Activated CD4-positive, alpha-beta T cell treated with anti-CD3 and anti-CD28 coated beads, Interleukin-2, Interleukin-4, amounts not matched to agents 100 ng/mL and 50 ng/mL, durations not matched to agents 16 hours and 8 hours (primary cell): ENCODE measurements around the gene FASTKD2.
A peak's percentile ranks its signal among the peaks of the same experiment; 100 is the strongest.
"Not testable (repeated sequence)": the region's sequence is repeated elsewhere in the genome, so short reads cannot be mapped to it uniquely, and the experiment has no call there.

Source experiments
- DNase-seq: peaks from one replicate; pipeline ENCODE4 v3.0.0-alpha.2; 2020; ENCODE audit warnings: low spot score

The FASTKD2 gene

DNA sequence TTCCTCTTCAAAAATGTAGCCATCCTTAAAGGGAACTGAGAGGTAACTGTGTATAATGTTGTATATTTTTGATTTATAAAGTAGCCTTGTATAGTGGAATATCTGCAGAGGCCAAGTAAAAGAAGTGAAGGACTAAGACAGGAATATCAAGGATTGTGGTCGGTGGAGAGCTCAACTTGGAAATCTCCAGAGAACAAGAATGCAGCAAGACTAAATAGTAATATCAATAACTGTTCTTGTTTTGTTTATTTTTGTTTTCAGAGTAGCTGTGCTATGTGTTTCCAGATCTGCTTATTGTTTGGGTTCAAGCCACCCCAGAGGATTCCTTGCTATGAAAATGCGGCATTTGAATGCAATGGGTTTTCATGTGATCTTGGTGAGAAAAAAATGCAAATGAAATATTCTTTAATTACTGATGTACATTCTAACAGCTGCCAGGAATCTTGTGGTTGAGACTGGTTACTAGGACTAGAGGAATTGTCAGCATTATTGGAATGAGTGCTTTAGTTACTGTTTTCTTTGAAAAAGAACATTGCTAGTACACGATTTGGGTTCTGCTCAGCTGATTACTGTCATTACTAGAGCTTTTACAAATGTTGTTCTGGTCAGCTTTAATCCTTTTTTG lies 25.0 kb downstream of the FASTKD2 start:
- DNase-seq, result no peak

DNA sequence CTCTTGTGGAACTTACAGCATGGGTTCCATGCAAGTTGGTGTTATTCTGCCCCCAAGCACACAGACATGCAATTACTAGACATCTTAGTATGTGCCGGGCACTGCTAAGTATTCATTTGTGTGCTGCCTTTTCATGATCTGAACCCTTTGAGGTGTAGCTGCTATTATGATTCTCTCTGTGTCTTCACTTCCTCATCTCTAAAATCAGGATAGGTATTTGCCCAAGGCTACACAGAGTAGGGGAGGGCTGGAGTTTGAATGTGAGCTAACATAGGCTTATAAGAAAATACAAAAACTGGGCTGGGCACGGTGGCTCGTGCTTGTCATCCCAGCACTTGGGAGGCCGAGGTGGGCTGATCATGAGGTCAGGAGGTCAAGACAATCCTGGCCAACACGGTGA lies 27.2 kb downstream of the FASTKD2 start:
- DNase-seq, result no peak

DNA sequence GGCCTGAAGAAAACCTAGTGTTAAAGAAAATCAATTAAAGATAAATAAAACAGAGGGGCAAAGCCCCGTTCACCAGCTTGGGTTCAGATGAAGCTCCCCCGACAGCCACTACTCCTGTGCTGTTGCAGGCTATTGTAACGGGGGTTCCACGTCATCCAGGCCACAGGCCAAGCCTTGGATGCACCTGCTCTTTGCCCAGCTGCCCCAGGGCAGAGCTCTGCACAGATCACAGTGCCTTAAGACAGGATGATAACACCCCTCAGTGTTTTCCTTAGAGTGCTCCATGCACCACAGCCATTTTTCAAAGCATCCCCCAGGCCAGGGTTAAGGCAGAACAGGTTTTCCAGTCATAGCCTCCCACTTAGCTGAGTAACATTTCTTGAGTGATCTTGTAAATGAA lies 32.0 kb downstream of the FASTKD2 start:
- DNase-seq, result no peak

DNA sequence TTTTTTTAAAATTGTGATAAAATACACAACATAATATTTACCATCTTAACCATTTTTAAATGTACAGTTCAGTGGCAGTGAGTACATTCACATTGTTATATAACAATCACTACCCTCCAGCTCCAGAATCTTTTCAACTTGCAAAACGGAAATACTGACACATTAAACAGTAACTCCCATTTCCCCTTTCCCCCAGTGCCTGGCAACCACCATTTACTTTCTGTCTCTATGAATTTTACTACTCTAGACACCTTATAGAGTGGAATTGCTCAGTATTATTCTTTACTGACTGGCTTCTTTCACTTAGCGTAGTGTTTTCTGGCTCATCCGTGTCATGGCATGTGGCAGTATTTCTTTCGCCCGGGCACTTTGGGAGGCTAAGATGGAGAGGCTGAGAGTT lies 32.6 kb downstream of the FASTKD2 start:
- peak; percentile 19 for DNase-seq

DNA sequence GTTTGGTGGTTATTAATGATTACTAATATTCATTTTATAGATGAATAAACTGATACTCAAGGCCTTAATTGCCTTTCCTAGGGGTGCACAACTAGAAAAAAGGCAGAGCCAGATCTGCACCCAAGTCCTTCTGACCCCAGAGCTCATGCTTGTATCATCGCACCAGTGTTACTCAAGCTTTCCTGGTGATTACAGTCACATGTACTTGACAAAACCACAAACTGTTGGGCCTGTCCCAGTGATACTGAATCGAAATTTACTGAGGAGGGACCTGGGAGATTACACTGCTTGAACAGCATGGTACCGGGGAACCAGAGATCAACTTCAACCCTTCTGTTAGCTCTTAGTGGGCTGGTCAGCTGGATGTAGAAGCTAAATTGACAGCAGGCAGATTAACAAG lies 33.7 kb downstream of the FASTKD2 start:
- peak; percentile 19 for DNase-seq

DNA sequence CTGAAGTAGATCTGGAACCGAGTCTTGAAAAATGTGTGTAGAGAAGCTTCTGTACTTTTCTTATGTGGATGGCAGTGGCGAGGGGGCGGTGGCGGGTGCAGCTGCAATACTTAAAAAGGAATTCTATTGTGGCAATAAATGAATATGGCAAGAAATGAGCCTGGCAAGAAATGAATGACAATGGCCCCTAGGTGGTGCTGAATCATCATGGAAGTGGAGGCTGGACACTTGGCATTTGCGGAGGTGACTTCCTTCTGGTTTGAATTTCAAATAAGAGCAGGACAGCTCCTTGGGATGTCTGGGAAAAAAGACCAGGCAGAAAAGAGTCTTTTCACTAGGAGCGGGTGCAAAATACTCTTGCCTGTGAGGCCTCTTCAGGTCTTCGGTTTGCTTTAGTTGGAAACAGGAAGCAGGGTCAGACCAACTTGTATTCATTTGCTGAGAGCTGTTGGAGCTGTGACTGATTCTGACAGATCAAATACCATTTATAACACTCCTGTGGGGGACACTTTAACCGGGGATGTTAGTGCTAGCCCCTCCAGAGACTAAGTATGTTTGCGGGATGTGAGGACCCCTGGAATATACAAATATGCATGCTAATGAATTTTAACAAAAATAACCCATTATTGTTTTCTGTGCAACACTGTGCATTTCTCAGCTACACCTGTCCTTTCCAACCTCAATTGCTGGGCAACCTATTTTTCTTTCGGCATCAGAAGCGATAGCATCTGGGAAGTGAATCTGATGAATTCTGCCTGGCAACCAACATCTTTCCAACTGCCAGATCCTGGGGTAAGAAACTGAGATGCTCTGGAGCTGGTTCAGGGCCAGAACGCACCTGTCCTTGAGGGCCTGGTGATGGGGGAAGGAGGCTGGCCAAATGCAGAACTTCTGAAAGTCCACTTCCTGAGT lies 35.4 kb downstream of the FASTKD2 start:
- DNase-seq, result peak; percentile 49

DNA sequence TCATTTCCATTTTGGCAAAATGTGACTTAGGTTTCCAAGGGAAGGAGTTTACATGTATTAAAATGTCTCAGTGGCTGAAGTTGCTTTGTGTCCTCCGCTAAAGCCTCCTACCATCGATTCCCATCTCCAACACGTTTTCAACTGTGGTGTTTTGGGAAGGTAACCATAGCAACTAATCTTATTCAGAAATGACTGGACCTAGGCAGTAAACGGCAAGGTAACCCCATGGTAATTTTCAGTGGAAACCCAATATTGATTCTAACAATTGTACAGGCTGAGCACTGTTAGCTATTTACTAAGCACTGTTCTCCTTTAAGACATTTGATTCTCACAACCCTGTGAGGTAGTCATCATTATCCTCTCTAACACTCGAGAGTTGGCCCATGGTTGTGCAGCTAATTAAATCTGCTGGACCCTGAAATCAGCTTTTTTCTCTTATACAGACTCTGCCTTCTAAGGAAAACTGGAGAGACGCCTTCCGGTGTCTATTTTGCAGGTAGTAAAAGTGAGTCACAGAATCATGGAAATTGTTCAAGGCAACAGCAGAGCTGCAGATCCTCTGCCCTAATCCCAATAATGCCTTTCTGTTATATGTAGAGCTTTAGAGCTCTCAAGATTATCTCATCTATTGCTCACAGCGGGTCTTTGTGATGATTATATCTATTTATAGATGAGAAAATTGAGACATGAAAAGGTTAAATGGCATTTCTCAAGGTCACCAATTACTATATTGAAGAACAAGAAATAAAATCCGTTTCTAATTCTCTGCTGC lies 36.2 kb downstream of the FASTKD2 start:
- no peak for DNase-seq

DNA sequence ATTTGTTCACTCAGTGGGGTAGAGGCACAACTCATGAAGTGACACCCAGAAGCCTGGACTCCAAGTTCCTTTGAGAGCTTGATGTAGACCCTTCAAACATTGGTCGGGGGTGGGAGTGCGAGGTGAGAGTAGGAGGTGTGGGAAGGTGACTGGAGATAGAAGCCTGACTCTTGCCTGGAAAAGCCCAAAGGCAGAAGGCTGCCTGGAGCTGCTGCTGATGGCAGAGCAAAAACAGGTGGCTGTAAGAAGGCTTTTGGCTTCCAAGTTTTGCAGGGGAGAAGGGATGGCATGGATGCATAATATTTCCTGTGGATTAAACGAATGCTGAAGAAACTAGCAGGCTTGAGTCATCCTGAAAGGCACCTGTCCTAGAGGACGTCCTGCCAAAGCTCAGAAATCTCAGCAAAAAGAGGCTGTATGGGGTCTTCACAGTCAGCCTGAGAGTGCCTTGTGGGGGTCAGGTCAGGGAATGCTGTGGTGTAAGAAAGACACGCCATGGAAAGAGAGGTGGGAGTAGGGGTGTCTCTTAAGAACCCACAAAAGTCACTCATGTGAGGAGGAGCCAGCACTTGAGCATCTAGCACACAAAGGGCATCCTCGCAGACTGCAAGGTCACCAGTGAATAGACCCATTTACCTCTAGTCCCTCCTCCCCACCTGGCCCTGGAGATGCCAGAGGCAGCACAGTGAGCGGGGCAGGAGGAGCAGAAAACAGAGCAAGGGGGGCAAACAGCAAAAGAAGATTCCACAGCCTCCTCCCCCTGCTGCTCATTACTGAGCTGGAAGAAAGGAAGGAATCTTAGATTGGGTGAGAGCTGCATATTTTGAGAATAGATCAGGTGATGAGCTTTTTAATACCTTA lies 37.5 kb downstream of the FASTKD2 start:
- DNase-seq, result no peak

DNA sequence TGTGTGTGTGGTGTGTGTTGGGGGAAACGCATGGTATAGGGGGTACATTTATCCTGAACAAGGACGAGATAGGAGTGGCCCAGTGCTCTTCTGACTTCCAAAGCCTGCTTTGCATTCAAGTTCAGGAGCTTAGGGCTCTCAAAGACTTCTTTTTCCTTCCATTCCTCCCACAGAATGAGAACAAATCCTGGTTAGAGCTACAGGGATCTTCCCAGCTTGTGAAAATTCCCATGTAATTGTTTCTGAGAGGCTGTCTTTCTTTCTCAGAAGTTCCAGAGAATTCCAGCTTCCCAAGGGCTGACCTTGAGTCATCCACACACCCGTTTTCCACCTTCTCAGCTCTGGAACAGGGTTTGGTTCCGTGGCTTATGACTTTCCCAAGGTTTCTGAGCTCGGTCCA lies 38.9 kb downstream of the FASTKD2 start:
- no peak for DNase-seq

DNA sequence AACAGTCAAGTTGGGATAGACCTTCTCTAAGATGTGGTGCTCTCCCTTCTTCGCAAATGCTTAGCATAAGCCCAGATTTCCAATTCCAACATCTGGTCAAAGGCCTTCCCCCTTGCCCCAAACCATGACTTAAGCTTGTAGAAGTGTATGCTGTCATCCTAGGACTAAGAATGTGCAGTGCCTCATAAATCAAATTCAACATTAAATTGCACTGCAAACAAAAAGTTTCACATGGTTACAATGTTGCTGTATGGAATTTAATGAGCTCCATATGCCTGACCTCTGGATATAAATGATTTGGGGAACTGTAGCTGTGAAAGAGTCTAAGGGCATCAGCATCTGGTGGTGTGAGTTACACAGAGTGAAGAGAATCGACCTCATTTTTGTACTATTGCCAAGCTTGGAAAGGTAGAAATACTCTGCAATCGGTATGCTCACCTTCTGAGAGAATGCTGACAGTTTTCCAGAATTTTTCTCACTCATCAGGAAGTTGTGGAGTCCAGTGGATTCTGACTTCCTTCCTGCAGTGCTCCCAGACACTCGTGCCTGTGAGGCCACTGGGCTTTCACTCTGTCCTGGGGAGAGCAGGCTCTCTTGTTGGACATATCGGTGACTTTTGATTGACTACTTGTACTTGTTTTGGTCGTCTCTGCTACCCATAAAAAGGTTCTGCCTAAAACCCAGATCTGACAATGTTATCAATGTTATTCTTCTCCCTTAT lies 40.6 kb downstream of the FASTKD2 start:
- DNase-seq, result no peak

DNA sequence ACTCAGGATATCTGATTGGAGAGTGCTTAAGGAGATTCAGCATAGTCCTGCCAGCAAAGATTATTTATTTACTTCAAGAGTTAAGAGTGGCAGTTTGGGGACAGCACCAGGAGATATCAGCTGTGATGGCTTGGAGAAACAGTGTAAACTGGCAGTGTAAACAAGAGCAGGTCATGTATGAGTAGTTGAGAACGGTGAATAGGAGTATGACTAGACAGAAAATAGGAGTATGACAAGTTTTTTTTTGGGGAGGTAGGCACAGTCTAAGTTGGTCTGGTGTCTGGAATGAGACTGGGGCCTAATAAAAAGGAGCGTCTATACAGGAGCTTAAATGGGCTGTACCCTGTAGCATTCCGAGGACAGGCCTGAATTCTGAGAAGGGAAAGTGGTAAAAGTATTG lies 42.2 kb downstream of the FASTKD2 start:
- not testable (repeated sequence) for DNase-seq

DNA sequence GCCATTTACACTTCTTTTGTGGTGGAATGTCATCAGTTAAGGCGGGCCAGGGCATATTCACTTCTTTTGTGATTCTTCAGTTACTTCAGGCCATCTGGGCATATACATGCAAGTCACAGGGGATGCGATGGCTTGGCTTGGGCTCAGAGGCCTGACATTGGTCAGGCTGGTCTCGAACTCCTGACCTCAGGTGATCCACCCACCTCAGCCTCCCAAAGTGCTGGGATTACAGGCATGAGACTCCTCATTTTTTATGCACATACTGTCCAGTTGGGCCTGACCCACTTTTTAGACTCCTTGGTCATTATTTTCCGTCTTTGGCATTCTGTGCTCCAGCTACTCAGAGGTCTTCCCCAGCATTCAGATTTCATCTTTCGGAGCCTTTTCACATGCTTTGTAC lies 47.1 kb downstream of the FASTKD2 start:
- not testable (repeated sequence) for DNase-seq

DNA sequence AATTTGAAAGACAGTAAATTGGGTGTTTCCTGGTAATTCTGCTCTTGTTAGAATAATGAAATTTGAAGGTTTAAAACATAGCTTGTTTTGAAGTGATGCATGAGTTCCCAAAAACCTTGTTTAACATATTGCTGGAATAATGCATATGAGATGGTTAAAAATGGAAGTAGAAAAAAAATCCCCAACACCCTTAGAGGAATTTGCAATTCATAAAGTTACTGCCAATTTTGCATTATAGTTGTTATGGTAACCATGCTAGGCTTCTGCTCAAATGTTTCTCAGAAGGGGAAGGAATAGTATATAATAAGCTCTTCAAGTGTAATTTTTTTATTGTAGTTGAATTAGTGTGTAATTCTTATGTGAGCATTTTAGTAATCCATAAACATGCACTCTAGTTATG lies 49.1 kb downstream of the FASTKD2 start:
- no peak for DNase-seq

DNA sequence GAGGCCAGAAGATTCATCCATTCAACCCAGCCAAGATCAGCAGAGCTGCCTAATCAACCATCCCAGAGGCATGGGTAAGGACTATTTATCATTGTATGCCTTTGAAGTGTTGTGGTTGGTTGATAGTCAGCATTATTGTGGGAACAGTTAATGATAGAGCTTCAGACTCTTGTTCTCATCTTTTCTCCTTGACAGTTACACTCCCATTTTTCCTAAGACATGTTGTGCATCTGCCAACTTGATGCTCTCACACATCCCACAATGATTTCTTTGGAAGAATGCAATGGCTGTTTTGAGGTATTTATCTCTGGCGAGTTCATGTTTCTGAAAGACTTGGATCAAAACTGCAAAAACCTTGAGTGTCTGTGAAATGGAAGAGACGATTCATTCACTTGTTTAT lies 55.4 kb downstream of the FASTKD2 start:
- no peak for DNase-seq

DNA sequence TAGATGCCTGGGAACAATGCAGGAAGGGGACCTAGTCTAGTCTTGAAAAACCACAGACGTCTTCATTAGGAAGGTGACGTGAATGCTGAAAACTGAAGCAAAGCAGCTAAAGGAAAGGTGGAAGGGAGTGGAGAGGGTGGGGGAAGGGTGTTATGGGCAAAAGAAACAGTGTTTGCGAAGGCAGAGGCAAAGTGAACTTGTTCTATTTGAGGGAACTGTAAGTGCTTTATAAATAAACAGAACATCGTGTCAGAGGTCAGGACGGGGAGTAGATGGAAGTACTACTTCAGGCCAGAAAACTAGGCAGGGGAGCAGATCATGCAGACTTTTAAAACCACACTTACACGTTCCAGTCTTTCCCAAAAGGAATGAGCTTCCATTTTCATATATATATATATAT lies 57.8 kb downstream of the FASTKD2 start:
- no peak for DNase-seq

DNA sequence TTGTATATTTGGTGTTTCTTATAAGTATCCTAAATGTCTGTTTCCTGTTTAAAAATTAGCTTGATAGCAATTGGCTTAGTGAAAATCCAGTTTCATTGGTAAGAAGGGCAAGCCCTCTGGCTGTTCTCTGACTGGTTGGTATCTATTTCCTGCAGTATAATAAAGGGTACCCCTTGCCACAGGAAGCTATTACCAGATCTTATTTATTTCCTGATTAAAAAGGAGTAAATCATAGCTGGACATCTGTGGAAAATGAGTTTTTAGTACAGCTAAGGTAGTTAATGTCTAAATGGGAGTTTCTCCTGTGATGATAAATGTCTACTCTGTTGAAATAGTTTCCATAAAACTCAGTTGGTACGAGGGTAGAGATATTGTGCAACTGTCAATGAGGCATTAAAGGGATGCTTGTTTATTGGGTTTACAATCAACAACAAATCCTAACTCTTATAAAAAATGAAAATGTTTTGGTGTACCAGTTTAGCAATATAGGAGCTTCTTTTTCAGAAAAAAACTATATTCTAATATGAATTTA lies 58.7 kb downstream of the FASTKD2 start:
- no peak for DNase-seq

DNA sequence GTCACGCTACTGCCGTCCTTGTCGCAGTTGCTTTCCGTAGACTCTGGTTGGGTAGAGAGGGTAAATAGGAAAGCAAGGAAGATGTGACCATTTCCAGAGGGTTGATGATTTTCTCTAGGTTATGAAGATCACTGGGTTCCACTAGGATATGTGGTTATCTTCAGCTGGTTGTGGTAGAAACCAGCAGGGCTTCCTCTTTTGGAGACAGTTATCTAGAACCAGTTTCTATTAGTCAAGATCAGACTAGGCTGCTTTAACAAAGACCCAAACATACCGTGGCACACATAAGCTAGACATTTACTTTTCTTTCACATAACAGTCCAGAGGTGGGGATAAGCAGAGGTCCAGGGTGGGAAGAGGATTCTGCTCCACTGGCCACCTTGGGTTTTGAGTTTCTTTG lies 59.6 kb downstream of the FASTKD2 start:
- DNase-seq, result no peak

DNA sequence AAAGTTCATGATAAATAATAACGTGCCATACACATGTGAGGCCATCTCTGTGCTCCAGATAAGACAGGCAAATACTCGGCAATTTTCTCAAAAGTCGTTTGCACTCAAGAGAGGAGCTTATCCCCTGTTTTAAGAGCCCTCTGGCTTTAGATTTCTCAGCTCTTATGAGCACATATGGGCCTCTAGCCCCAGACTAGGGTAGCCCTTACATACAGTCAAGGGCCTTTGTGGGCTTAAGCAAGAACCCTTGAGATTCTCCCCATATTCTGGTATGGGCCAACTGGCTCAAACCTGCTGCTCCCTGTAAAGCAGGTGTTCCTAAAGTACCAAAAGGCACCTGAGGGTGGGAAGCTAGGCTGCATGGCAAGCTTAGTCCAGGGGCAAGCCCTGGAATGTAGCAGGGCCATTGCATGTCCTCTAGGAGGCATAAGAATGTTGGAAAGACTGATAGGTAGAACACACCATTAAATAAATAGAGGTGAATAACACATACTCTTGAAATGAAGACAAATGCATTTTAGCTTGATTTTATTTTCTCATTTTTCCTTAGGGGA lies 66.1 kb downstream of the FASTKD2 start:
- no peak for DNase-seq

DNA sequence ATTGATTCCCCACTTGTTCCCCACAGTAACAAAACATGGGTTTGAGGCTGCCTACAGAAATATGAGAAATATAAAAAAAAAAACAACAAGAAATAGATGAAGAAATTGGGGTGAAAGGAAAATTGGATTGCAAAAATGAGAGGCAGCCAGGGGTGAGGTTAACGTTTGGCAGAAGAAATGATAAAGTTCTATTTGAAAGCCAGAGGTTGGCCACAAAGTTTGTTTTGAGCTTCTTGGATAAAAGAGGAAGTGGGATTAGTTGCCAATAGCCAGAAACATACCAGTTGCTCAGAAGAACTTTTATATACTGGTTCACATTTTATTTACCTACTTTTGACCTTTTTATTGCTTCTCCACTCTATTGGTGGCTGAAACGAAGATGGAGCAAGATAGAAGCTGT lies 67.5 kb downstream of the FASTKD2 start:
- DNase-seq, result no peak

DNA sequence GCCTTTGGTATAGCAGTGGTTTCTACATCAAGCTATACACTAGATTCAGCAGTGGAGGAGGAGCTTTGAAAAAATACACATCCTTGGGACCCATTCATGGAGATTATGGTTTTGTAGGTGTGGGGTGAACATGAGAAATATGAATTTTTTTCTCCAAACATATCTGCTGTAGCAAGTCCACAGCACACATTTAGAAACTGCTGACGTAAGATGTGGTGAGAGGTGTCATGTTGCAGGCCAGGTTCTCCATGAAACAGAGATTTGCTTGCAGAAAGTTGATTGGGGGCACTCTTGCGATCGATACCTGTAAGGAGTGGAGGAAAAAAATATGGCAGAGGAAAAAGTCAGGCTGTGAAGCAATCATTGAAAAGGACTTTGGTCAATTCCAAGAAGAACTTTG lies 67.9 kb downstream of the FASTKD2 start:
- DNase-seq, result no peak

DNA sequence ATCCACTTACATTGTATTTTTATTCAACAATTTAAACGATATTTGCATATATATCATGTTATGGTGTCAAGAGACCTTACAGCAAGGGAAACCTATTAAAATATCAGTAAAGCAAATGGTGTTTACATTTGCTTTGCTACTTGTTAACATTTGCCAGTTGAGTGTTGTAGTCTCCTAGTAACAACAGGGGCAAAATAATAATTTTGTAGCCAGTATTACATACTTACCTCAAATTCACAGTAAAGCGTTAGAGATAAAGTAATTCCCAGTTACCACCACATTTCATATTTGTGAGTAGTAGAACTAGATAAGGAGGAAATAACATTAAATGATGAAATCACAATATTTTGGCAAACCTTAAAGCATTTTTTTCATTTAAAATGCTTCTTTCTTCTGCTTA lies 71.3 kb downstream of the FASTKD2 start:
- no peak for DNase-seq
